Anterior cingulate cortex (tissue), 58 donors: ENCODE measurements around the gene LRRFIP2.
"Not testable (repeated sequence)": the region's sequence is repeated elsewhere in the genome, so short reads cannot be mapped to it uniquely, and the experiment has no call there.

Experiments used
- DNase-seq, 58 donors: peaks; one replicate each; lab custom pipeline; 2025; lab: John Stamatoyannopoulos, UW

The LRRFIP2 gene

DNA sequence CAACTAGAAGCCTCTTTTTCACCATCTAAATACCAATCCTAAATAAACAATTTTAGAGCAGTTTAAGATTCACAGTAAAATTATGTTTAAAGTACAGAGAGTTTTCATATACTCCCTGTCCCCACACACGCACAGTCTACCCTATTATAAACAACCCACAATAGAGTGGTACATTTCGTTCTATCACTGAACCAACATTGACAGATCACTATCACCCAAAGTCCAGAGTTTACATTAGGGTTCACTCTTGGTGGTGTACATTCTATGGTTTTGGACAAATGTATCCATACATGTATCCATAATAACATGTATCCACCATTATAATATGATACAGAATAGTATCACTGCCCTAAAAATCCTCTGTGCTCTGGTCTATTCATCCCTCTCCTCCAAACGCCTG, 92.1 kb downstream of the LRRFIP2 start:
- DNase-seq, result no peak

DNA sequence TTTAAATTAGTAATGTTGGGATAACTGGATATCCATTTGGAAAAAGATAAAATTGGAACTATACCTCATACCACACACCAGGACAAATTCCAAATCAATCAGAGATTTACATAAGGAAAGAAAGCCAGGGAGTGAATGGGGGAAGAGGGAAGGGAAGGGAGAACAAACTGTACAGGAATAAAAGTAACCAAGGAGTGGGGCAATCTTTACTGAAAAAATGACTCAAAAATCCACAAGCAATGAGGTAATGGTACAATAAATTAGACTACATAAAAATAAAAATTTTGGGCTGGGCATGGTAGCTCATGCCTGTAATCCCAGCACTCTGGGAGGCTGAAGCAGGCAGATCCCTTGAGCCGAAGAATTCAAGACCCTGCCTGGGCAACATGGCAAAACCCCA, 98.4 kb downstream of the LRRFIP2 start:
- no peak for DNase-seq

DNA sequence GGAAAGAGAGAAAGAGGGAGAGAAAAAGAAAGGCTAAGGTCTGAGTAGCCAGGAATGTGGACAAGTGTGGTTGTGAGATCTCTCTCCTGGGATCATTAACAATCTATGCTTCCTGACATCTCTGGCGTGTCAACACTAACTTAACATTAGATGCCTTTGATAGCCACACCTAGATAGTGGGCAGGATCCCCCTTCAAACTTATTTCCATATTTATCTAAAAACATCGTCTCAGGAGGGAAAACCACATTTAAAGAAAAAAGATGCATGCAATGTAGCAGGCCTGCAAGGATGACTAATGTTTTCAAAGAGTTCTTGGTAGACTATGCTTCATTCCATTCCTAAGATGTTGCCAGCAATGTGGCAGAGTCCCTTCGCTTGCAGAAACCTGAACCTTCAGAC, 100.2 kb downstream of the LRRFIP2 start:
- no peak for DNase-seq

DNA sequence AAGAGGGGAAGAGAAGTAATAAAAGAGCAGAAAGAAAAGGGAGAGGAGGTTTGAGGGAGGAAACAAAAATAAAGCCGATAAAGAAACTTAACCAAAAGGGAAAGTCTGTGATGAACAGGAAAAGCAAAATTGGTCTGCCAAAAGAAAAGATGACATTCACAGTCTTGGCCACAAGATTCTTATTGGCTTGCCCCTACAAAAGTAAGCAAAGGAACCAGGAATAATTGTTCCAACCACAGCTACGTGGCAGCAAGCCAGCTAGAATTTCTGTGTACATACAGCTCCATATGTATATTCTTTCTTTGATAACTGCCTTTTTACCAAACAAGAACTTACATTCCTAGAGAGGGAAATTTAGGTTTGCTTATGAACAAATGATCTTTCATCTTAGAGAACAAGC, 101.5 kb downstream of the LRRFIP2 start:
- DNase-seq, result peak in 20 of 58 donors; percentile 2 to 58 (median 10)

DNA sequence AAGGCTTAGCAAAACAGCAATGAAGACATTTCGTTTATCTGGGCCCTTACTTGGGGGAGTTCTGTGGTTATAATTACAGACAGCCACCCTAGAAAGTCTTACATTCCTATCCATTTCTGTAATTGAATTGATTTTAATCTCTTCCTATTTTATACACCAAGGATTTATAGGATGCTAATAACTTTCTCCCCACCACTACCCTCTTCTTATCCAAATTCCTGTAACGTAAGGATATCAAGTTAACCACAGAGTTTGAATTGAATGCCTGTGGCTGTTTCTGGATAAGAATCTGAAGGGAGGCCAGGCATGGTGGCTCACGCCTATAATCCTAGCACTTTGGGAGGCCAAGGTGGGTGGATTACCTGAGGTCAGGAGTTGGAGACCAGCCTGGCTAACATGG, 102.5 kb downstream of the LRRFIP2 start:
- no peak for DNase-seq

DNA sequence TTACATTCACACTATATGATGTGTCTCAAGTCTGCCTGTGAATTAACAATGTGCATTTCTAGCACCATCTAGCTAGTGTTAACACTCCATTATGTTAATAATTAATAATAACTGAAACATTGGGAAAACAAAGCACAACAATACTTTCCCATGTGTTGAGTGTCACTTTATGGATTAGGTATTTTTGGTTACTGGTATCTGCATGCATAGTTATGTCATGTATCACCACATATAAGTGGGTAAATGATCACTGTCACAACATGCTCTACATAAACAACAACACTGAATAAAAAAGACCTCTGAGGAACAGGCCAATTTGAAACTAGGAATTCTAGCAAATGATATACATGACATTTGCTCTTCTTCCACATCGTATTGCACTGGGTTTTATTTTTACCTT, 106.4 kb downstream of the LRRFIP2 start:
- DNase-seq, result no peak

DNA sequence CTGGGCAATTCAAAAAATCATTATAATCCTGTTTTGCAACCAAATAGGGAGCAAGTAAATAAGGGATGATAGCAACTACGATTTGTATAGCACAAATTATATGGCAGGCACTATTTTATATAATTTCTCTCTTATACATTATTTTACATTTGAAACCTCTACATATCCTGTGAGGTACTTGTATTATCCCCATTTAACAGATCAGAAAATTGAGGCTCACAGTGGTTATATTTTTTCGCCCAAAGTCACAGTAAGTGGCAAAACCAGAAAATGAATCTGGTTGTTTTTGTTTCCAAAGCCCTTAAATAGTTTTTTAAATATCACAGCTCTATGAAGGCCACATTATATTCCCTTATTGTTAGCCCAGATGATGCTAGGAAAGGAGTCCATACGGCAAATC, 106.8 kb downstream of the LRRFIP2 start:
- DNase-seq, result no peak

DNA sequence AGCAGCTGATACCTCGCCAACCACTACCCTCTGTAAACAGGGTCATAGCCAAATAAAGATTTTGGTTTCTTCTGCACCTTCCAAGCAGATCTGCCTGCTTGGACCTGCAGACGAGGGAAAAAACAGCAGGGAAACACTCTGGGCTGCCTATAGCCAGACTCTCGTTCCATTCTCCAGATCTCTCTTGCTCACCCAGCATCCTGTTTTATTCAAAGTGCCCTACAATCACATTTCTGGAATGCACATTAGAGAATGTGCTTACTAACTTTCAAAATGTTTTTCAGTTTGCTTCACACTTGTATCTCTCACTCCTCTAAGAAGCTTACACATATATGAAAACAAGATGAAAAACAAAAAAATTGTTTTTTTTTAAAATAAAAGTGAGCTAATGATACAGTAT, 109.6 kb downstream of the LRRFIP2 start:
- DNase-seq, result no peak

DNA sequence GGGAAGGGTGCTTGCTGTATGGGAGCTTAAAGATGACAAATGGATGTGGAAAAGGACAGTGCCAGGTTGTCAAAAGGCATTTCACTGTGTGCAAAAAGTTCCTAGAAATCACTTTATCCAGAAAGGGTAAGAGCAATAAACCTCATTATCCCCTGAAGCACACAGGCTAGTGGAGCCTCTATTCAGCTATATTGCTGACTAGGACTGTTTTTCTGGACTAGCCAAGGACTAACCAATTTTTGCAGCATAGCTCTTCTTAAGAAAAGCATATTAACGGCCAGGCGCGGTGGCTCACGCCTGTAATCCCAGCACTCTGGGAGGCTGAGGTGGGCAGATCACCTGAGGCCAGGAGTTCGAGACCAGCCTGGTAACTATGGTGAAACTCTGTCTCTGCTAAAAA, 116.3 kb downstream of the LRRFIP2 start:
- no peak for DNase-seq

DNA sequence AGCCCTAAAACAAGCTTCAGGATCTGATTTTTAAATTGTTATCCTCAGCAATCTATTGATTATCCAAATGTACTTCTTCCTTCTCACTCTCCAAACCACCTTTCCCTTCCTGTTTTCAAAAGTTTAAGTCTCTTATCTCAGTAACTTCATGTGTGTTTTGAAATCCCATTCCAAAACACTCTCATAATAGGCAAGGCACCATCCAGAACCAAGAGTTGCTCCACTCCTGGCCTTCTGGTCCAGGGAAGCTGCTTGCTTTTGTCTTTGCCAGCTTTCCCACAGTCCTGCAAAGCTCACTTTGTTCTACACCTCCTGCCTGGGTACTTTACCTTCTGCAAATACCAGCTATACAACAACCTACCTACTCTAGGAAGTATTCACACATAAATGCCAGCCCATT, 117.6 kb downstream of the LRRFIP2 start:
- DNase-seq, result no peak

DNA sequence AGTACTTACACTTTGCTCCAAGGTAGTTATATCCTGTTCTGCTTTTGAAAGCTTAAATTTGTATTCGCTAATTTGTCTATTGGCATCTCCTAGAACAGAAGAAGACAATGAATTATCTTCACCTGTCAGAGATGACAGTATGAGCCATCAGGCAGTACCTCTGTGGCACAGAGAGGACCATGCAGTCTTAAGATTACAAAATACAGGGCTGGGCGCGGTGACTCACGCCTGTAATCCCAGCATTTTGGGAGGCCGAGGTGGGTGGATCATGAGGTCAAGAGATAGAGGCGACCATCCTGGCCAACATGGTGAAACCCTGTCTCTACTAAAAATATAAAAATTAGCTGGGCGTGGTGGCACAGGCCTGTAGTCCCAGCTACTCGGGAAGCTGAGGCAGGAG, 119.3 kb downstream of the LRRFIP2 start:
- not testable (repeated sequence) for DNase-seq

DNA sequence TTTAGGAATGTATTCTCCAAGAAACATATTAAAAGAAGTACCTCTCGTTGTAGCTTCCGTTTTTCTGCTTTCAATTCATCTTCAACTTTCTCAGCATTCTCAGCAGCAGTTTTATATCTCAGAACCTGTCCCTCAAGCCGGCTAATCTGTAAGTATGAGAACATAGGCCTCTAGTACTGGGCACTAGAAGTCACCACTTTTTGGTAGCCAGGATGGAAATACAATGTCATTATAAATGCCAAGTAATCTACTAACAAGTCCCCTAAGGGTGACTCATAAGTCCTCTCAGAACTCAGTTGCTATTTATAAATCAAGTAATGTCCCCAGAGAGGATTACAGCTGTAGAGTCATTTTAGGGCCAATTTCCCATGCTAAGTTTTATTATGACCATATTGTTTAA, 120.0 kb downstream of the LRRFIP2 start:
- no peak for DNase-seq

DNA sequence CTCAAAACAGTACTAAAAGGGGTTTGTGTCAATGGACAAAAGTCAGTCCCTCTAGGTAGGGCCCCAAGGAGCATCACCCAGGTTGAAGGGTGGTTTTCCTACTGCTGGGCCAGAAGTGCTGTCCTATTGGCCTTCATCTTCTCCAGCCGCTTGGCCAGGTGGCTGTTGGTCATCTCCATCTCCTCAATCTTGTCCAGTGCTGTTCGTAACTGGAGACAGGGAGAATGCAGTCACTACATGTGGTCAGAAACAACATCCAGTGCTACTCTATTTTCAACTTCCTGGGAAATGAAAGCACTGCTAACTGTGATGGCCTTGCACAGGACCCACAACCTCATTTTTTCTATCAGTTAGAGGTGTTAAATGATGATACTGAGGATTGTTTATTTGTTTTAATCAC, 120.6 kb downstream of the LRRFIP2 start:
- DNase-seq, result no peak

DNA sequence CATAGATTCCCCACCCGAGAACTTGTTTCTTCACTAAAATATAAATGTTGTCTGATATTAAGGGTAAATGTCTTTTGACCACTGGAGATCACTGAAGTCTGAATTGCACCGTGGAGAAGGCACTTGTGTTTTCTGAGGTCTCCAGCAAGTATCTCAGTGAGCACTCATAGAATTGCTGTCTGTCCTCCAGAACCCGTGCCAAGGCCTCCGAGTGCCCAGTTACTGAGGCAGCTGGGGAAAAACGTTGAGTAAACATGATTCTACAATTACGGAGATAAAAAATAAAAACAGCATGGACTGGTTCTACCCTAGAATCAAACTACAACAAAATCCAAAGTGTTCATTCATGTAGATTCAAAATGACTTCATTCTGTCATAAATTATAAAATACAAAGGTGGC, 121.0 kb downstream of the LRRFIP2 start:
- DNase-seq, result peak in 9 of 58 donors; percentile 5 to 25 (median 10)

DNA sequence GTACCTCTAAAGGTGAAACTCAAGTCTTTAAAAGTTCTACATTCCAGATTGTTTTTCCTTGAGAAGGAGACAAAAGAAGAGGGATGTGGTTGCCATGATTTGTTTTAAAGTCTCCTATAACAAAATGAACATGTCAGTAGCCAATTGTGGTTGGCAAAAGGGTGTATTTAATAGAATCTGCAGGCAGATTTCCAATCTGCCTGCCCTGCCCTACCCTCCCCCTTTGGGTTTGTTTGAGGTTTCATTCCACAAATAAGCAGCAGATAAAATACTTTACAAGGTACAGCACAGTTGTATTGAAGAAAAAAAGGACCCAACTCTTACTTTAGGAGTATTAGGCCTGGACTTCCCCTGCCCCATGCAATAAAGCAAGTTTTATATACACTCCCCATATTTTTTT, 121.5 kb downstream of the LRRFIP2 start:
- DNase-seq, result no peak

DNA sequence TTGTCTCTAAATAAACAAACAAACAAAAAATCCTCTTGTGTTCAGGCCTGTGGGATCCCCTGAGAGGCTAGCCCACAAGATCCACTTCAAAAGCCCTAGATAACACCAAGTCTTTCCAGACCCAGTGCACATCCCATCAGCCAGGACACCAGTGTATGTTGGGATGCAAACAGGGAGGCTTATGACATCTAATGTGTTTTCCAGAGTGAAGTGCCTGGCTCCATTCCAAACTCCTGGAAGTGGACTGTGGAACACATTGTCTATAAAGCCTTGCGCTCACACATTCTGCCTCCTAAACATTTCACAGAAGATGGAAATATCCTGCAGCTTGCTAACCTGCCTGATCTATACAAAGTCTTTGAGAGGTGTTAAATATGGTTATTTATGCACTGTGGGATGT, 124.1 kb downstream of the LRRFIP2 start:
- peak in 5 of 58 donors; percentile 2 to 62 (median 10) for DNase-seq

DNA sequence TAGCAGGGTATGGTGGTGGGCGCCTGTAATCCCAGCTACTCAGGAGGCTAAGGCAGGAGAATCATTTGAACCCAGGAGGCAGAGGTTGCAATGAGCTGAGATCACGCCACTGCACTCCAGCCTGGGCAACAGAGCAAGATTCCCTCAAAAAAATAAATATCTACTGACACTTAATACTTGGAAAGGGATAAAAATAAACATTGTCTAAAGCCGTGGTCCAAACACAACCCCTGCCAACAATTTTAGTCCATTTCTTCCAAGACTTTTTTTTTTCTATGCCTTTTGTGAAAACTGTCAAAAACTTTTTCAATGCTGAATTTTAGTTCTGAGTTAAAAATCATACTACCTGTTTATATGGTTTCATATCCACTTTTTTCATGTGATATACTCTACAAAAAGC, 131.7 kb downstream of the LRRFIP2 start:
- DNase-seq, result not testable (repeated sequence)

DNA sequence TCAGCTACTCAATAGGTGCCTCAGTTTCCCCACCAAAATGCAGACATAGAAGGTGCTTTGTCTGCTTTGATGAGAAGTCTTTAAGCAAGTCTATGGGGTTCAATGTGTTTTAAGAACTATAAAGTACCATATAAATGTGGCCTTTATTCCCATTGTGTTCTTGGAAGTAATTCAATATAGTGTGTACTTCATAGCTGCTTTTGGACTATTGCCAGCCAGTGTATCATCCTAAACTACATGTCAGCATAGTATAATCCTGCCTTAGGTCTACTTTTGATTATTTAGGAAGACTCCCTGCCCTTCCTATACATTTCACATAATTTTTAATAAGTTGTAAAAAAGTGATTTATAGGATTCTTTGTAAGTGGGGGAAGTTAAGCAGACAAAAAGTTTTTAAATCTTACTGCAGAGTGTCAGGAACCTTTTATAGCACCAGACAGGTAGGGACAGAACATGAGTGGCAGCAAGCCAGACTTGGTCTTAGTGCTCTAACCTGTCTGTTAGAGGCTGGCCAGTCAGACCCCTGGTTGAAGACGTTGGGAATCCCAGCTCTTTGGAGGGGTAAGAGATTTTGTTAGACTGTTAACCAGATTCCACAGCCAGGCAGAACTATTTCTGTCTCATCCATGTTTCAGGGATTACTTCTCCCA, 132.7 kb downstream of the LRRFIP2 start:
- DNase-seq, result no peak

DNA sequence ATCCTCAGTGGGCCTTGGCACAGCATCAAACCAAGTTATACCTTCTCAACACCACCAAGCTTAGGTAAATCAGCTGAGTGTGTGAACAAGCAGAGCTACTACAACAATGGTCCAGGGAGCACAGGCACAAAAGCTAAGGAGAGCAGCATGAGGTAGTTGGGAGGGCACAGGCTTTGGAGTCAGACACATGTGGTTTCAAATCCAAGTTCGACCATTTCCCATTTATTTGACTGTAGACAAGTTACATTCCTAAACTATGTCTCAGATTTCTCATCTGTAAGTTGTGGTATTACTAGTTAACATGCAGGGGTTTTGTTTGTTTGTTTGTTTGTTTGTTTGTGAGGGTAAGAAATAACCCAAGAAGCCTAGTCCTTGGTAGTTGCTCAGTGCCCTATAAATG, 134.2 kb downstream of the LRRFIP2 start:
- no peak for DNase-seq

DNA sequence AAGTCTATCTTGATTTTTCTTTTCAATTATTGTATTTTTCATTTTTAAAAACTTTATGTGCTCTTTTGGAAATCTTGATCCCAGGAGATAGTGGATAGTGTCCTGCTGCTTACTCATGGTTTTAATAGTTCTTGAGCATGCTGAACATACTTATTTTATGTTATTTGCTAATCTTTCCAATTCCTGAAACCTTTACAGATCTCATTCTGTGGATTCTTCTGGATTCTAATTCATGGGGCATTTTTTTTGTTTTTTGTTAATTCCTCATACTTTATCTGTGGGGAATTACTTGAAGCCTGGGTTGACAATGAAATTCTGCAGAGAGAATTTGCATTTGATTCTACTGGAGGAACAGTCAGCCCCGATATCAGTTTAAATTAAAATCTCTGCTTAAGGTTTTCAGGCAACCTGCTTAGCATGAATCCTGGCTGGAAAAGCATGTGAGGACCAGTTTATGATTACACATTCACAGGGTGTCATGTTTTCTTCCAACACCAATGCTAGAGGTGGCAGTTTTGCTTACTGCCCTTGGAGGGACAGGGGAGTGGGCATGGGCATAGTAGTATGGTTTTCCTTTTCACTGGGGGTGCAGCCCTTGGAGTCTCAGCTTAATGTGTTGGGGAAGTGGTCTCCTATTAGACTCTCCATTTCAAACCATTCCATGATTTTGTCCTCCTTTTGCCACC, 135.1 kb downstream of the LRRFIP2 start:
- no peak for DNase-seq

DNA sequence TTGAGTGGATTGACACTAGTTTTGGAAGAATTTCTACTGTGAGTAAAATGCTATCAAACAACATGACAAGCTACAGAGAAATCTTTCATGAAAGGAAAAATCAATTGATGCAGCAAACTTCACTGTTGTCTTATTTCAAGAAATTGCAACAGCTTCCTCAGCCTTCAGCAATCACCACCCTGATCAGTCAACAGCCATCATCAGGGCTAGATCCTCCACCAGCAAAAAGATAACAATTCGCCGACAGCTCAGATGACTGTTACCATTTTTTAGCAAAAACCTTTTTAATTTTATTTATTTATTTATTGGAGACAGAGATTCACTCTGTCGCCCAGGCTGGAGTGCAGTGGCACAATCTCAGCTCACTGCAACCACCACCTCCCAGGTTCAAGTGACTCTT, 137.0 kb downstream of the LRRFIP2 start:
- DNase-seq, result no peak

DNA sequence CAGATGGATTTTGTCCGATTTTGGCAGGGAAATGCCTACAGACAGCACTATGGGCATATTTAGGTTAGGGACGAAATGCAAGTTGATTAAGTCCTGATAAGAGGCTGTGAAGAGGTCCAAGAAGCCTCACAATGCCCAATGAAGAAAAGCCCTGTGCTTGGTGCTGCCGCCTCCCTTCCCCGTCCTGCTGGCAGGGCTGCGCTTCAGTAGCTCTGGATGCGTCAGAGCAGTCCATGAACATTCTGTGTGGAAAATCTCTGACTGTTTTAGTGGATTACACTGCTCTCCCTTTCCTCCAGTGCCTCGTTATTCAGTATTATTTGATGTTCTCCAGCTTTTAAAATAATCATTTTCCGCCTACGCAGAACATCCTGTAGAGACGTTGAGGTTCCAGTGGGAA, 141.4 kb downstream of the LRRFIP2 start:
- DNase-seq, result peak in 13 of 58 donors; percentile 5 to 34 (median 15)
